ENCODE results near the gene MXI1.

Gene MXI1

DNA sequence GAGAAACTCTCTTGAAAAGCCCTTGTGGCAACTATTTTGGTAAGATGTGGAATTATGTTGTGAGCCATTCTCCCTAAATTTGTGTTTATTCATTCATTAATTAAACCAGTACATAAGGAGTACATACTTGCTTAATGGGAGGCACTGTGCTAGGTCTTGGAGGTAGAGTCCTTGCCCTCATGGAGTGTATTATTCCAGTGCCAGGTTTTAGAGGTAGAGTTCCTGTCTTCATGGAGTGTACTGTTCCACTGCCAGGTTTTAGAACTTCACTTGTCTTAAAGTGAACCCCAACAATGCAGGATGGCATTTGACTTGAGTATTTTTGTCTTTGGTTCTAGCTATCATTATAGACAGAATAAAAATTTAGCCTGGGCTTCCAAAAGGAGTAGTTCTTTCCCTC lies 8.8 kb downstream of the MXI1 start:
- DNase-seq = no peak

DNA sequence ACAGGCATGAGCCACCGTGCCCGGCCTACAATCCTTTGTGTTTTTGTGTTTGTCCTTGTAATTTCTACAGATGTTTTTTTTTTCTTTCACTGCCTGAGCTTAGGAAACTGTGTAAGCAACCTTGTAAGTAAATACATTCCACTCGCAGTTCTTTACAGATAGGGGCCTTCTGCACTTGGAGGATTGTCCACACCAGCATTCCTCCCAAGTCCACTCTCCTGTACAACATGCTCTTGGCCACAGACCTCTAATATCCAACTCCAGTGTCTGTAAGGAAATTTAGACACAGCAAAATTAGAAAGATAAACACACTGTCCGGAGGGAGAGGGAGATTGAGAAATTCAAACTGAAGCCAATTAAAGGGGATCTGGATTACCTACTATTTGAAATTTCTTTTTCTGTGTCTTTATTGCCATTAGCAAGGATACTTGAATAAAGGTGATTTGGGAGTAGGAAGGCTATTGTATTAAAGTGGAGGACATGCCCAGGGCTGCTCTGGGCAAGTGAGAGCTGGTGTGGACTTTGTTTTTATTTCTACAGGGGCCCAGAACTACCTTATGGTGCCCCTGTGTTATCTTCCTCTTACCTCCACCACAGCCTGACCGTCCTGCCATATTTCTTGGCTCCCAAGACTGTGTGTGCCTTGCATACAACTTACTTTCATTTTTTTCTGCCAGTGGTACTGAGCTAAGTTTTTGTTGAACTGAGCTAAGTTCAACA lies 9.7 kb downstream of the MXI1 start:
- DNase-seq = no peak

DNA sequence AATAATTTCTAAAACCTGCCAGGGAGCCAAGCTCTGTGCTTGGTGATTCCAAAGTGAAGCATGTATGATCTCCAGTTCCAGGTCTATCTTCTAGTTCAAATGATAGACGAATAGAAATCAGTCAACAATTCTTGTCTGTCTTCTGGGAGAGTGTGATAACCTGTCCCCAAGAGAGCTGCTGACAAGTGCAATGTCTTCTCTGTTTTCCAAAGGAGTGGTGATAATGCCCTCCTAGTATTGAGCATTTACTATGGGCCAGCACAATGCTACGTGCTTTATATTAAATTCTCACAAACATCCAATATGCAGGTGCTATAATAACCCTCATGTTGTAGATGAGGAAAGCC lies 10.2 kb downstream of the MXI1 start:
- DNase-seq = no peak

DNA sequence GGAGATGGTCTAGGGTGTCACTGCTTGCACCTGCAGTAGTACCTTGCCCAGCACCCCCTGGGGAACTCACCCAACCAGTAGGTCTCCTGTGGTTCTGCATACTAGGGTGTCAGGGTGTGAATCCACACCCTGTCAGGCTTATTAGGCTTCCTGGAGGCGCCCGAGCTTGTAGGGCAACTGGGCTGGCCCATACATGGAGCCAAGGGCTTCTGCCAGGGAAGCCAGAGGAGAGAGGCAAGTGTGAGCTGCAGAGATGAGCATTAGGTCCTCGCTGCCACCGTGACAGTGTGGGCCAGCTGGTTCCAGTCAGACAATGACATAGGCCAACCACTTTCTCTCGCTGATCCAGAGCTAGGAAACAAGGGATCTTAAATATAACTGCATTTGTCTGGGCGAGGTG lies 11.2 kb downstream of the MXI1 start:
- no peak for DNase-seq

DNA sequence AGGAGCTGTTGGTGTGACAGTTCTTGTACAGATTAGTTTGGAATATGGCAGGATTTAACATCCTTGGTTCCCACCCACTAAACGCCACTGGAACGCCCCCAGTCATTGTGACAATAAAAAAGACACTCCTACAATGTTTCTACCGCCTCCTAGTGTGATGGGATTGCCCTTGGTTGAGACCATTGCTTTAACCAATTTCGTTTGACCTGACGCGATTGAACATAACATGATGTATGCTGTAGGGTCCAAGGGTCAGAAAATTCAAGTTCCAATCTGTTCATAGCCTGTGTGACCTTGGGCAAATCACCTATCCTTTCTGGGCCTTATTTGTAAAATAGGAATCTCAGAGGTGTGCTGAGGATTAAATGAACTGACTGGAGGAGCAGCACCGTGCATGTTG lies 12.5 kb downstream of the MXI1 start:
- no peak for DNase-seq

DNA sequence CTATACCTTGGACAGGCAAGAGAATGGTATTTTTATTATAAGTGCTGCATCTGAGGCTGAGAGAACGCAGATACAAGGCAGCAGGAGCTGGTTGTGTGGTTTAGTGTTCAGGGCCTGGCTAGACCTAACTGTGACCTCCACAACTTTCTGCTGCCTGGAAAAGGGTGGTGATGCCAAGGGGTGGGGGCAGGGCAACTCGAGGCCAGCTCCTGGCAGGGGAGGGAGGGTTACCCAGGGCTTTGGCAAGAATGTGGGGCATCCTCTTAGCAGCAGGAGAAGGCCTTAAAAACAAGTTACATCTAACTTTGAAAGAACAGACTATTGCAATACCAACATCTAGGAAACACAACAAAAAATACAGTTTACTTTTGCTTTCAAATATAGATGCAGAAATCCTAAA lies 13.0 kb downstream of the MXI1 start:
- no peak for DNase-seq

DNA sequence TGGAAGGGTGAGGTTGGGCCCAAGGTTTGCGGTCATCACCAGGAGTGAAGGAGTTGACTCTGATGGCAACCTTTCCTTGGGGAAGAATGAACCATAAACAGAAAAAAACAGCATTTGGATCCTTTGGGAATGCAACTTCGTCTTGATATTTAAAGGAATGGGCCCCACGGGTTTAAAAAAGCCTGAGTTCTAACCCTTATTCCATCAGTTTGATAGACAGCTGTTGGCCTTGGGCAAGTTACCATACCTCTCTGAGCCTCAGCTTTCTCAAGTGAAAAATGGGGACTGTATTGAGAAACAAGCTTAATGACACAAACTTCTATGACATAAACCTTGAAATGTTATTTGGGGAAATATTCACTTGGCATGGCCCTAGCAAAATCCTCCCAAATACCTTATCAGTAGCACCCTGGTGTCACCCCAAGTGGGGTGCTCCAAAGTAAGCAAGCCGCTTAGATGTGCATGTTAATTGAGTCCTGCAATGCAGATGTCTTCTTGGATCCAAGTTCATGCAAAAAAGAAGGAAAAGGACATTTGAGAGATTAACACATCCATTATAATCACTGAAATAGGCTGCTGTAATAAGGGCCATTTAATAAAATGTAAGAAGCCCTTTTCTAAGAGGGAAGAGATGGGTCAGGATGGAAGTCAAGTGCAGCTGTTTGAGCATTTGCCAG lies 13.8 kb downstream of the MXI1 start:
- no peak for DNase-seq

DNA sequence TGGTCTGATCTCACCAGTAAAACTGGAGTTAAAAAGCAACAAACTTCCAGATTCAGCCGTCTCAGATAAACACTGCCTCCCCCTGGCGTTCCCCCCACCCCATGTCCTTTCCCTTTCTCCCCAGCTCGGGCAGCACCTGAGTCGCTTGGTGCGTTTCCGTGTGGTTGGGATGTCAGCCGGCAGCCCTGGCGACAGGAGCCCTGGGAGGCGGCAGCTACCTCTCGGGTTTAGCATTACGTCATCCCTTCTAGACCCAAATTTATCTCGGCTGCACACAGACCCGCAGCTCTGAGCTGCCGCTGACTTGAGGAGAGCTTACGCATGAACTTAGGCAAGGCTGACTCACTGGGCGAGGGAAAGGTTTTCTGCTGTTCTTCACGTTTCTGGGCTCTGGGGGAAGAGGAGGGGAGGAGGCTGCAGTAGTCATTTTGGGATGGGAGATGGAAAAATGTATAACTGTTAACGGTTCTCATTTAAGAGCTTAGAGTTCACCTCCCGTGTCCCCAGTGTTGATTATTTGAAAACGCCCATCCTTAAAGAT lies 14.4 kb downstream of the MXI1 start:
- DNase-seq = peak; percentile 79

DNA sequence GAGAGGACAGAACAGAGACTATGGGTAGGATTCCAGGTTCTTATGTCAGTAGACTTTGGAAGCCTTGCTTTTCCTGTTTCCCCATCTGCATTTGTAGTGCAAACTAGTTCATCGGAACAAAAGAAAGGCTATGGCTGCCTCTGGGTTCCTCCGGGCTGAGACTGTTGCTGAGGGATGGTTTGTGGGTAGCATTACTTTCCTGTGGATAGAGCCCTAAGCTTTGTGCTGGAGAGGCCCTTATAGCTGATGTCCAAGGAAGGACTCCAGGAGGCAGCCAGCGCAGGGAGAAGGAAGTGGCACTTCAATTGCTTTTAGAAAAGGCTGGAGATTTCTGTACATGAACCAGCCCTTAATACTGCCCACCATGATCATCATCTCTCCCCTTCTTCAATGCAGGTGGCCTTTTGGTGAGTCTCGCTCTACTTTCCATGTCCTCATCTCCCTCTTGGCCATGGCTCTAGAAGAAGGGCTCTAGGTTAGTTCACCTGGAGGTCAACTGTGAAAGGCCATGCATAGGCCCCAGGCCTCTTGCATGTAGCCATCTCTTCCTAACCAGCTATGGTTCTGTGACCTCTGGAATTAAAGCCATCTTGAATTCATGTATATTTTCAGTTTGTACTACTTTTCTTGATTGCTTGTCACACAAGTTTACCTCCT lies 15.4 kb downstream of the MXI1 start:
- DNase-seq = no peak

DNA sequence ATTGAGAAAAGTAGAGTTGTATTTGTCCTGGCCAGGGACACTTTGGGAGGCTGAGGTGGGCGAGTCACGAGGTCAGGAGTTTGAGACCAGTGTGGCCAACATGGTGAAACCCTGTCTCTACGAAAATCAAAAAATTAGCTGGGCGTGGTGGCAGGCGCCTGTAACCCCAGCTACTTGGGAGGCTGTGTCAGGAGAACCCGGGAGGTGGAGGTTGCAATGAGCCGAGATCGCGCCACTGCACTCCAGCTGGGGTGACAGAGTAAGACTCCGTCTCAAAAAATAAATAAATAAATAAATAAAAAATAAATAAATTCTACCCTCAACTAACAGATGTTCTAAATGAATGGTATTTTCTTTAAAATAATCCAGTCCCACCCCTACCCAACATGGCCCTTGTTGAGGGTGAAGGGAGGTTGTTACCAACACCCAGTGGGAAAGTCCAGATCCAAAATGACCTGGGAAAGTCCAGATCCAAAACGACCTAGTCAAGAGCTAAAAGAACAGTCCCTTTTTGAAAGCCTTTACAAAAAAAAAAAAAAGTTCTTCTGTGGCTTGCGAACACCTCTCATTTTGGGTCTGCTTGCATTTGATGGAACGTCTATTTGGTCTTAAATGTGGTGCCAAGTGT lies 16.0 kb downstream of the MXI1 start:
- no peak for DNase-seq

DNA sequence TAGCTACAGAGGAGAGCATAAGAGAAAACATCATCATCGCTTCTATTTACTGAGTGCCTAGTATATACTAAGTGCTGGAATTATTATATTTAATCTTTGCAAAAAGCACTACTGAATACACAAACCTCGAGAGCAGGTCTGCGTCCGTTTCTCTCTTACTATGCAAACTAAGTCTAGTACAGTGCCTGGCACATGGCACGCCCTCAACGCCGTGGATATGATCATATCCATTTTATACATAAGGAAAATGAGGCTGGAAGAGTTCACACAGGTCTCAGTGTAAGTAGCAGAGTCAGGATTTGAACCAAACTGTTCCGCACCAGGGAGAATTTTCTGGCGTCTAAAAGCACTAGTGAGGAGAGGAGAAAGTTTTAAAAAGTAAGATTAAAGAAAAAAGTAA lies 17.6 kb downstream of the MXI1 start:
- no peak for DNase-seq

DNA sequence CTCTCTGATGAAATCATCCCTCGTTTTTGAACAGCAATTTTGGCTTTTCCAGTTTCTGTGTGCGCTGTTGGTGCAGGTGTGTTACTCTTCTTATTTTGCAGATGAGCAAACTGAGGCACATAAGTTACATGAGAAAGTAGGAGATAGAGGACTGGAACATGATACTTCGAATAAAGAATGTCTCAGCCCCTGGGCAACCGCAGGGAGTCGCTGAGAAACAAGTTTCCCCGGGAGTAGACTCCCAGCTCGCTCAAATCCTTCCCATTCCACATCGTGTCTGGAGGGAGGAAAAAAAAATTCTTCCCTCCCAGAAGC lies 18.0 kb downstream of the MXI1 start:
- DNase-seq = no peak

DNA sequence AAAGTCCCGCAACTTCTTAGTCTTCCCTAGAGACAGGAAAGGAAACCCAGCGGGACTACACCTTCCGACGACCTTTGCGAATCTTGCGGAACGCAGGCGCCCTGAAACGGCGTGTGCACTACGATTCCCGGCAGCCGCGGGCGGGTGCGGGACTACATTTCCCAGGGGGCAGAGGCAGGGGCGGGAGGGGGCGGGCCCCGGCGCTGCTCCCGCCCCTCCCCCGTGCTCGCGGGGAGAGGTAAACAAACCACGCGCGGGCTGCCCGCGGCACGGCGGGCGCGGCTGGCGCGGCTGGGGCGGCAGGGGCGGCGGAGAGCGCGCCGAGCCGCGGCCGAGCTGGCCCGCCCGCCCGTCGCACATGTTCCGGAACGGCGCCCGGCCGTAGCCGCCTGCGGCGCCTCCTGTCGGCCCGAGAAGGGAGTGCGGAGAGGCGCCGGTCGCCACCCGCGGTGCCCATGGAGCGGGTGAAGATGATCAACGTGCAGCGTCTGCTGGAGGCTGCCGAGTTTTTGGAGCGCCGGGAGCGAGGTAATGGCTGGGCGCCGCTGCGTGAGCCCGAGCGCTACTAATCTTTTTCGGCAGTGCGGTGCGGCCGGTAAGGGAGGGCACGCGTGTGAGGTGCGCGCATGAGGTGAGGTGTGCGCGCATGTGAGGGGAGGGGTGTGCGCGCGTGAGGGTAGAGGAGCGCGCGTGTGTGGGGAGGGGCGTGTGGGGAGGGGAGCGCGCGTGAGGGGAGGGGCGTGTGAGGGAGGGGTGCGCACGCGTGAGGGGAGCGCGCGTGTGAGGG lies 18.5 kb downstream of the MXI1 start:
- peak; percentile 87 for DNase-seq

DNA sequence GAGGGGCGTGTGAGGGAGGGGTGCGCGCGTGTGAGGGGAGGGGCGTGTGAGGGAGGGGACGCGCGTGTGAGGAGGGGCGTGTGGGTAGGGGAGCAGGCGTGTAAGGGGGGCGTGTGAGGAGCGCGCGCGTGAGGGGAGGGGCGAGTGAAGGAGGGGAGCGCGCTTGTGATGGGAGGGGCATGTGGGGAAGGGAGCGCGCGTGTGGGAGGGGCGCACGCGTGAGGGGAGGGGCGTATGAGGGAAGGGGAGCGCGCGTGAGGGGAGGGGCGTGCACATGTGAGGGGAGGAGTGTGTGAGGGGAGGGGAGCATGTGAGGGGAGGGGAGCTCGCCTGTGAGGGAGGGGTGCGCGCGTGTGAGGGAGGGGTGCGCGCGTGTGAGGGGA lies 19.1 kb downstream of the MXI1 start:
- peak; percentile 67 for DNase-seq

DNA sequence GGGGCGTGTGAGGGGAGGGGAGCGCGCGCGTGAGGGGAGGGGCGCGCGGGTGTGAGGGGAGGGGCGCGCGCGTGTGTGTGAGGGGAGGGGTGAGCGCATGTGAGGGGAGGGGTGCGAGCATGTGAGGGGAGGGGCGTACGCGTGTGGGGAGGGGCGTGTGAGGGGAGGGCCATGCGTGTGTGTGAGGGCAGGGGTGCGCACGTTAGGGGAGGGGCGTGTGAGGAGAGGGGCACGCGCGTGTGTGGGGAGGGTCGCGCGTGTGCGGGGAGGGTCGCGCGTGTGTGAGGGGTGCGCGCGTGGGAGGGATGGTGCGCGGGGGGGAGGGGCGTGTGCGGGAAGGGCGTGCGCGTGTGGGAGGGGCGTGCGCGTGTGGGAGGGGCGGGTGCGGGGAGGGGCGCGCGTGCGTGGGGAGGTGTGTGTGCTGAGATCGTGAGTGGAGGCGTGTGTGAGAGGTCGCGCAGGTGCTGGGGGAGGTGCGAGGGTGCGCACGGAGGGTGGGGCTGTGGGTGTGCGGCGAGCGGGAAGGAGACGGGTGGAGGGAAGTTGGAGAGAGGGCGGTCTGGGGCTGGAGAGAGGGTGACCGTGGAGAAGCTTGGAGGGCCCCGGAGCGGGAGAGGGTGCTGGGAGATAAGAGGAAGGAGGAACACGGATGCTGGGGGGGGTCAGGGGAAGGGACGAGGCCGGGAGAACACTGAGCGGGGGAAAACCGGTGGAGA lies 19.7 kb downstream of the MXI1 start:
- peak; percentile 62 for DNase-seq

DNA sequence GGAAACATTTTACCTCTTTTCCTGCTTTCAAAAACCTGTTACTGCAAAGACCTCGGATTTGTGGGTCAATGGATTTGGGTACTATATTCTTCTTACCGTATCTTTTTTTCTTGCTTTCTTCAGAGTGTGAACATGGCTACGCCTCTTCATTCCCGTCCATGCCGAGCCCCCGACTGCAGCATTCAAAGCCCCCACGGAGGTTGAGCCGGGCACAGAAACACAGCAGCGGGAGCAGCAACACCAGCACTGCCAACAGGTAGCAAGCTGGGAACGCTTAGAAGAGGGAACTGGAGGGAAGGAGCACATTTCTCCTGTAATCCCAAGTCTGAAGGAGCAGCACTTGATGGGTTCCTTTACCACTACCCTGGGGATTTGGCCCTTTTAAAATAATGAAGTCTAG lies 20.7 kb downstream of the MXI1 start:
- no peak for DNase-seq

DNA sequence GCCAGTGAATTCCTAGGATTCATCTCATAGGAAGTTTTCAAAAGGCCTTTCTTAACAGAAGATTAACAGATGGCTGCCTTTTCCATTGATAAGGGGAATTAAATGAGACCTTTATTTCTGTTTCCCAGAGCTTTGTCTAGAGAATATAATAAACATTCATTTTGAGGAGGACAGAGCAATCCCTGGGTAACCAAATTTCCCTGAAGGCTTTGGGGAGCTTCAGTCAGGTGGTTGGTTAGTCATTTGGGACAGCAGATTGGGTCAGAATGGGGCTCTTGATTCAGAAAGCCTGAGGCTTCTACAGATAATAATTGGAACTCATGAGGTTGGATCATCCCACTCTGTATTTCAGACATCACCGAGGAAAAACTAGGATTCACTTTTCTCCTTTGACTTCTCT lies 21.8 kb downstream of the MXI1 start:
- DNase-seq = no peak

DNA sequence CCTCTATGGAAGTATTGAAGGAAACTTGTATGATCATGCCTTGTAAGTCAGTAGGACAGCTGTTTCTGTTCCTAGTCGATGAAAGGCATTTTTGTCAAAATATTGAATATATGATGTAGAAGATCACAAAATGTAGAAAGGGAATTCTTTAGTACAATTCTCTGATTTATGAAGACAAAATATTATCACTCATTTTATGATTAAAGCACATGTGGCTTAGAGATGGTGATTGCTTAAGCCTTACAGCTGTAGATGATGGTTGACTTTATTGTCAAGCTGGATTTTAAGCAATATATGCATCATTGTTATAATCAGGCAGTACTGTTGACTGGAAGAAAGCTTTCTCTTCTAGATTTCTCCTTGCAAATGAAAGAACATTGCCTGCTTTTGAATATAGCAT lies 26.4 kb downstream of the MXI1 start:
- no peak for DNase-seq

DNA sequence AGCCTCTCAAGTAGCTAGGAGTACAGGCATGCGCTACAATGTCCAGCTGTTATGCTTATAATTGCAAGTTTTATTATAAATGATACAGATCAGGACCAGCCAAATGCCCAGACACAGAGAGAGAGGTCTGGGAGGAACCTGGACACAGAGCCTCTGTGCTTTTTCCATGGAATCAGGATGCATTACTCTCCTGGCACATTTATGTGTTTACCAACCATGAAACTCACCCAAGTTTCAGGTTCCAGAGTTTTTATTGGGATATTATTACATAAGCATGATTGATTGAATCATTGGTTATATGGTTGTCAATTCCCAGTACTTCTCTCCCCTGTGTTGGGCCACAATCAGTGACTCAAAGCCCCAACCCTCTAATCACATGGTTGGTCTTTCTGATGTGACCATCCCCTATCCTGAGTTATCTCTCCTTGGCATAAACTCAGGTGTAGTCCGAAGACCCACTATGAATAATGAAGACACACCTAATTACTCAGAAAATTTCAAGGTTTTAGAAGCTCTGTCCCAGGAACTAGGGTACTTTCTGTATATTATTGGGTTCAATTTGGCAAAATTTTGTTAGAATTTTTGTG lies 30.6 kb downstream of the MXI1 start:
- no peak for DNase-seq

DNA sequence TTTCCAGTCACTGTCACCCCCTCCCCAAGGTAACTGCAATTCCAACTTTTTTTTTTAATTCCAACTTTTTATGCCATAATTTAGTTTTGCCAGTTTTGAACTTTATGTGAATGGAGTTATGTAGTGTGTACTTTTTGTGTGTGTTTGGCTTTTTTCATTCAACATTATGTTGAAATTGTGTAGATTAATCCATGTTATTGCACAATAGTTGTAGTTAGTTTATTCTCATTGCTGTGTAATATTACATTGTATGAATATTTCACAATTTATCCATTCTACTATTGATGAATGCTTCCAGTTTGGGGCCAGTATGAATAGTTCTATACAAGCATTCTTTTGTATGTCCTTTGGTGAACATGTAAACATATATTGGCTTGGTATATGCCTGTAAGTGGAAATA lies 32.5 kb downstream of the MXI1 start:
- no peak for DNase-seq

DNA sequence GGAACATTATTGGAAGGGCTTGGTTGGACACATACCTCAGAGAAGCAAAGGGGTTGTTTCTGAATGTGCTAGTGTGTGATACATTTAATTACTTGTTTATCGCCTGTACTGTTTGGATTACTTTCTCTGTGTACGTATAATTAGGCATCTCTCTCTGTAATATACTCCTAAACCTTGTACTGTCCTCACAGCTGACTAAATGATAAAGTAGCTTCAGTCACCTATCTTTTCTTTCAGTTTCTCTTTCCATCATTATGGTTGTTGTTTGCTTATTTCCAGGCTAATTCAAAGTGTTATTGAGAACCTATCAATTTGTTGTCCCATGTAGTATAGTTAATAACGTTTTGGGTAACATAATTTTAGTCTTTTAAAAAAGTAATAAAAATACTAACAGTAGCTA lies 34.0 kb downstream of the MXI1 start:
- no peak for DNase-seq

DNA sequence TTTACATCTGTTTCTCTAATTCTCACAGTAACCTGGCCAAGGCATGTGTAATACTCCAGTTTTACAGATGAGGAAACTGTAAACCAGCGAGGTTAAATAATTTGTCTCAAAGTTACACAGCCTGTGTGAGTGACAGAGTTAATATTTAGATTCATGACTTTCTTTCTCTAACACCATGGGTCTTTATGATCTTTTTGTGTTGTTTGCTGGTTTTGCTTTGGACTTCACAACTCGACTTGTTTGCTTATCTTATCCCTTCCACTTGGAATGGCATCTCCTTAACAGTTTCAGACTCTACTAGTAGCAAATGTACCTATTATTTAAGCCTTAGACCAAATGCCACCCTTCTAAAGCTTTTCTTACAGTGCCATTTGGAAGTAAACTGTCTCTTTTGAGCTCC lies 34.4 kb downstream of the MXI1 start:
- DNase-seq = no peak

Data from T1000 (cell line).